Activated CD4-positive, alpha-beta T cell treated with anti-CD3 and anti-CD28 coated beads, Interleukin-10, Interleukin-2, amounts not matched to agents 100 ng/mL and 50 ng/mL, durations not matched to agents 16 hours and 8 hours (primary cell): ENCODE measurements around the gene OSTC.
"Not testable (repeated sequence)": the region's sequence is repeated elsewhere in the genome, so short reads cannot be mapped to it uniquely, and the experiment has no call there.

ENCODE experiments used
- DNase-seq: peaks from one replicate; pipeline ENCODE4 v3.0.0-alpha.2; 2020

Gene OSTC

GRCh38 chr4:108649863-108650211 lies 562 bp upstream of the OSTC start:
- DNase-seq: no peak

GRCh38 chr4:108651014-108651791 lies 804 bp downstream of the OSTC start:
- DNase-seq: peak; percentile 29

GRCh38 chr4:108662629-108663028 lies 12.2 kb downstream of the OSTC start:
- DNase-seq: no peak

- no peak for DNase-seq
Observed at GRCh38 chr4:108674356-108674977, 24.1 kb downstream of the OSTC start.

GRCh38 chr4:108681321-108681809 lies 31.0 kb downstream of the OSTC start:
- DNase-seq: no peak

- no peak for DNase-seq
Observed at GRCh38 chr4:108683479-108683878, 33.1 kb downstream of the OSTC start.

- DNase-seq: no peak
Observed at GRCh38 chr4:108685036-108685686, 34.8 kb downstream of the OSTC start.

- no peak for DNase-seq
Observed at GRCh38 chr4:108690738-108691137, 40.3 kb downstream of the OSTC start.

GRCh38 chr4:108693211-108693610 lies 42.8 kb downstream of the OSTC start:
- DNase-seq: no peak

GRCh38 chr4:108693819-108694218 lies 43.4 kb downstream of the OSTC start:
- DNase-seq: no peak

GRCh38 chr4:108694423-108694822 lies 44.0 kb downstream of the OSTC start:
- no peak for DNase-seq

- DNase-seq: no peak
Observed at GRCh38 chr4:108695062-108695461, 44.7 kb downstream of the OSTC start.

- no peak for DNase-seq
Observed at GRCh38 chr4:108696160-108696559, 45.8 kb downstream of the OSTC start.

GRCh38 chr4:108700081-108700757 lies 49.8 kb downstream of the OSTC start:
- DNase-seq: no peak

GRCh38 chr4:108702960-108703359 lies 52.6 kb downstream of the OSTC start:
- peak; percentile 9 for DNase-seq

GRCh38 chr4:108703370-108703769 lies 53.0 kb downstream of the OSTC start:
- DNase-seq: no peak

- DNase-seq: no peak
Observed at GRCh38 chr4:108703966-108704365, 53.6 kb downstream of the OSTC start.

GRCh38 chr4:108706289-108706688 lies 55.9 kb downstream of the OSTC start:
- no peak for DNase-seq

- DNase-seq: no peak
Observed at GRCh38 chr4:108709234-108709633, 58.8 kb downstream of the OSTC start.

GRCh38 chr4:108709722-108710121 lies 59.3 kb downstream of the OSTC start:
- no peak for DNase-seq

GRCh38 chr4:108710578-108710977 lies 60.2 kb downstream of the OSTC start:
- not testable (repeated sequence) for DNase-seq

- no peak for DNase-seq
Observed at GRCh38 chr4:108714880-108715279, 64.5 kb downstream of the OSTC start.

- no peak for DNase-seq
Observed at GRCh38 chr4:108716340-108716739, 65.9 kb downstream of the OSTC start.
